Measurements from ENCODE around the gene KCNJ8. TPM values are rescaled to one million over a fixed set of nuclear protein-coding genes. Genes with fewer than 3 reads are reported as not detected.

KCNJ8 gene
- total and polyA plus RNA-seq, 12 donors: 13.8 to 128 (median 54.8) TPM

DNA sequence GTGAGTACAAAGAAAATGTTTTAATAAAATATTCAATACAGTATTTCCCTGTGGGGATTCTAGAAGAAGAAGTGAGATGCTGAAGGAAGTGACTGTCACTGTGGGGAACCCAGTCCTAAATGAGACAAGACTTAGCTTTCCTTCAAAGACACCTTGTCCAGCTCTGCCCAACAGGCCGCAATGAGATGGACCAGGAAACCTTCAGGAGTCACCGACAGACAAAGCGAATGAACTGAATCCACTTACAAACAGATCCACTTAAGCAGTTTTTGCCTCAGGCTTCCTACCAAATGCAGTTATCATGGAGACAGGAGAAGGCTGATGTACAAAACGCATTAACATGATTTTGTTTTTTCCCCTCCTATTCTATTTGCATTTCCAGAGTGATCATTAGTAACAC lies 9.6 kb downstream of the KCNJ8 start:
- no peak for DNase-seq
- TF ChIP-seq, protein P1, sequence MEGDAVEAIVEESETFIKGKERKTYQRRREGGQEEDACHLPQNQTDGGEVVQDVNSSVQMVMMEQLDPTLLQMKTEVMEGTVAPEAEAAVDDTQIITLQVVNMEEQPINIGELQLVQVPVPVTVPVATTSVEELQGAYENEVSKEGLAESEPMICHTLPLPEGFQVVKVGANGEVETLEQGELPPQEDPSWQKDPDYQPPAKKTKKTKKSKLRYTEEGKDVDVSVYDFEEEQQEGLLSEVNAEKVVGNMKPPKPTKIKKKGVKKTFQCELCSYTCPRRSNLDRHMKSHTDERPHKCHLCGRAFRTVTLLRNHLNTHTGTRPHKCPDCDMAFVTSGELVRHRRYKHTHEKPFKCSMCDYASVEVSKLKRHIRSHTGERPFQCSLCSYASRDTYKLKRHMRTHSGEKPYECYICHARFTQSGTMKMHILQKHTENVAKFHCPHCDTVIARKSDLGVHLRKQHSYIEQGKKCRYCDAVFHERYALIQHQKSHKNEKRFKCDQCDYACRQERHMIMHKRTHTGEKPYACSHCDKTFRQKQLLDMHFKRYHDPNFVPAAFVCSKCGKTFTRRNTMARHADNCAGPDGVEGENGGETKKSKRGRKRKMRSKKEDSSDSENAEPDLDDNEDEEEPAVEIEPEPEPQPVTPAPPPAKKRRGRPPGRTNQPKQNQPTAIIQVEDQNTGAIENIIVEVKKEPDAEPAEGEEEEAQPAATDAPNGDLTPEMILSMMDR (IDR thresholded peaks at IDR 0.05): no peak
- Histone ChIP-seq H3K27ac (peak overlapping the region in 3 of 10 donors; percentile 6 to 19 (median 13)), H3K4me1 (peaks cover 0 to 15% (median 0%) of the 10 kb centered on the region in 9 donors), H3K36me3 (peaks cover 0 to 53% (median 5%) of the 10 kb centered on the region in 9 donors), H3K9me3 (no peaks in the 10 kb centered on the region), H3K27me3 (no peaks in the 10 kb centered on the region), H3K4me3 (no peak overlapping the region)
- ATAC-seq: no peak
- 84 to 88% methylated on average over 4 of the region's 4 CpGs for WGBS, 2 donors
- intact Hi-C loops (cut with DNase I): loop anchor here in 5 of 10 donors (5.0 to 10.0 kb wide), 4 partner anchors 50 to 230 kb away; no protein-coding TSS in a partner anchor

DNA sequence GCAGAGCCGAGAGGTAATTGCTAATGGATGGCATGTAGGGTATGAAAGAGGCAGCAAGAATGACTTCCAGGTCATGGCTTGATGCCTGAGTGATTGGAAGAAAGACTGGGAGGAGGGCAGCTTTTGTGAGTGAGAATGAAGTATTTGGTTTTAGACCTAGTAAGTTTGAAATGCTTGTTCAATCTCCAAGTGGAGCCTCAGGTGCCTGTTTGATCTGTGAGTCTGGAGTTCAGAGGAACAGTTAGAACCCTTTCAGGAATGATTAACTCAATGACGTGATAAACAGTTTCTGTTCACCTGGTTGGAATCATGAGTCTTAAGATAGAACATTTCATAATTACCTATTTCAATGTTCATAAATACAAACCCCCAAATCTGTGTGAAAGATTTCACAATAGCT lies 10.4 kb downstream of the KCNJ8 start:
- Histone ChIP-seq H3K4me1 (peaks cover 0 to 15% (median 0%) of the 10 kb centered on the region in 9 donors), H3K9me3 (no peaks in the 10 kb centered on the region), H3K4me3 (no peak overlapping the region), H3K27me3 (no peaks in the 10 kb centered on the region), H3K27ac (peak overlapping the region in 1 of 10 donors; percentile 33), H3K36me3 (peaks cover 0 to 44% (median 5%) of the 10 kb centered on the region in 9 donors)
- 75 to 79% methylated on average over 2 of the region's 2 CpGs for WGBS, 2 donors
- ATAC-seq: no peak
- DNase-seq: no peak
- TF ChIP-seq, protein P1 (IDR thresholded peaks at IDR 0.05): no peak
- intact Hi-C loops (cut with DNase I): loop anchor here in 4 of 10 donors (10.0 kb wide), 3 partner anchors 49 to 231 kb away; no protein-coding TSS in a partner anchor

GRCh38 chr12:21763531-21763930 lies 11.0 kb downstream of the KCNJ8 start:
- Histone ChIP-seq H3K9me3 (no peaks in the 10 kb centered on the region), H3K4me1 (peaks cover 0 to 14% (median 0%) of the 10 kb centered on the region in 9 donors), H3K27ac (peak overlapping the region in 1 of 10 donors; percentile 2), H3K36me3 (peaks cover 0 to 44% (median 5%) of the 10 kb centered on the region in 9 donors), H3K4me3 (no peak overlapping the region), H3K27me3 (no peaks in the 10 kb centered on the region)
- intact Hi-C loops (cut with DNase I): loop anchor here in 4 of 10 donors (10.0 kb wide), 3 partner anchors 49 to 231 kb away; no protein-coding TSS in a partner anchor
- WGBS, 2 donors: 89% methylated on average over 2 of the region's 2 CpGs
- TF ChIP-seq, protein P1 (IDR thresholded peaks at IDR 0.05): no peak
- ATAC-seq: peak in 1 of 8 donors; percentile 36
- DNase-seq: no peak

DNA sequence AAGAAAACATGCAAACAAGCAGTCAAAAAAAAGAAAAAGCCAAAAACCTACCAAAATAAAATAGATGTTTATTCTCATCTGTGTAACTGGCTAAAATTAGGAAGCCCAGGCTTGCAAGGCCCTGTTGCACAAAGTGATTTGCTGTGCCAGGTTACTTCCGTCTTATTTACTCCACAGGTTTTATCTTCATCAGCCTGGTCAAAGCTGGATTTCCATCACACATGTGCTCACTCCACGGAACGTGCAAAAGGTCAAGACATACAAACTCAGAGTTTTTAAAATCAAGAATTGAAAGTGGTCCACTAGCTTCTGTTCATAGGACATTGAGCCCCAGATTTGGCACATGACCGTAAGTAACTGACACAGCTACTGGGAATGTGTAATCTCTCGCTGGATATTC lies 14.8 kb downstream of the KCNJ8 start:
- Histone ChIP-seq H3K4me3 (no peak overlapping the region), H3K27ac (peak overlapping the region in 1 of 10 donors; percentile 55), H3K36me3 (peaks cover 0 to 9% (median 0%) of the 10 kb centered on the region in 9 donors), H3K9me3 (no peaks in the 10 kb centered on the region), H3K27me3 (no peaks in the 10 kb centered on the region), H3K4me1 (peaks cover 0 to 14% (median 0%) of the 10 kb centered on the region in 9 donors)
- ATAC-seq (no peak), DNase-seq (no peak)
- intact Hi-C loops (cut with DNase I): loop anchor here in 4 of 10 donors (10.0 kb wide), 3 partner anchors 45 to 235 kb away; no protein-coding TSS in a partner anchor
- WGBS, 2 donors: 89 to 92% methylated on average over 5 of the region's 5 CpGs
- TF ChIP-seq, protein P1 (IDR thresholded peaks at IDR 0.05): no peak
